GM19463 (cell line): Measurements from ENCODE around the gene MAN1B1.

Source experiments
- ATAC-seq: cut with Tn5 transposase; IDR thresholded peaks from one replicate; pipeline ENCODE4 v1.9.1; 2021; ENCODE audit warnings: mild to moderate bottlenecking, moderate library complexity; ENCODE audit not compliant: unreplicated experiment

The MAN1B1 gene

GRCh38 chr9:137086531-137087408 lies at the start of gene MAN1B1:
TSS of gene MAN1B1 (plus strand) at chr9:137086985. CDS start at chr9:137087000, 15 bp downstream.
- peak; percentile 78 for ATAC-seq

GRCh38 chr9:137037035-137037434 lies 49.8 kb upstream of the MAN1B1 start:
- ATAC-seq: no peak

DNA sequence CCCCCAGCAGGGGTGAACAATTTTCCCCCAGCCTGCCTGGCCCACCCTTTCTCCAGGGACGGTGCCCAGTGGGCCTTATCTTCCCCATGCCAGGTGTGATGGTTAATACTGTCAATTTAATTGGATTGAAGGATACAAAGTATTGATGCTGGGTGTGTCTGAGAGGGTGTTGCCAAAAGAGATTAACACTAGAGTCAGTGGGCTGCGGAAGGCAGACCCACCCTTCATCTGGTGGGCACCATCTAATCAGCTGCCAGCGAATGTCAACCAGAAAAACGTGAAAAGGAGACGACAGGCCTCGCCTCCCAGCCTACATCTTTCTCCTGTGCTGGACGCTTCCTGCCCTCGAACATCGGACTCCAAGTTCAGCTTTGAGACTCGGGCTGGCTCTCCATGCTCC lies 49.3 kb upstream of the MAN1B1 start:
- ATAC-seq: no peak

DNA sequence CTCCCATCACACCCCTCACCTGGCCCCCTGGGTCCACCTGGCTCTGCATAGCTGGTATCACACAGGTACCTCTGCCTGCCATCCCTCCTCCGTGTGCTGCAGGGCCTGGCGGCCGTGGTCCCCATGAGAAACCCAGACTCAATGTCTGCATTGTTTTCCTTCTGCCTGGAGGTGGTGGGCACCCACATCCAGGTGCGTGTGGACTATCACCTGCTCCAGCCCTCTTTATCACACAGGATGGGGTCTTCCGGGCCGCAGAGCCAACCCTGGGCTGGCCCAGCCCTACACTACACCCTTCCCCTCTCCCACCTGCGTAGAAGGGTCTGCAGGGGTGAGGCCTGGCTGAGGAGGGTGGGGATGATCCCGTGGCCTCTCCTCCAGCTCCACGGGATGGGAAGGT lies 47.9 kb upstream of the MAN1B1 start:
- no peak for ATAC-seq

- ATAC-seq: no peak
Observed at GRCh38 chr9:137039611-137040366, 47.0 kb upstream of the MAN1B1 start.

DNA sequence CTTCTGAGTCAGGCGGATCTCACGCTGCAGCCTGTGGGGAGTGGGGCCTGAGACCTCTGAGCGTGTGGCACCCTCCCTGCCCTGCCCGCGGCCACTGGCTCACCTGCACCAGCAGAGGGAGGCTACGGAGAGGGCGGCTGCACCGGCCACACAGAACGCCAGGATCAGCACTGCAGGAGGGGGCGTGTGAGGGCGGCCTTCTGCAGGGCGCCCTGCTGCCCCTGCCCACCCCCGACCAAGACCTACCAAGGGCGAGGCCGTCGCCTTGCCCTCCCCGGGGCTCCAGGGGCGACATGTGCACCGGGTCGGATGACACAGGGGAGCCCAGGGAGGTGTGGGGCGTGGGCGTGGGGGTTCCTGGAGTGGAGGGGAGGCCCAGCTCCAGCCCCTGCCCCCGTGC lies 46.2 kb upstream of the MAN1B1 start:
- no peak for ATAC-seq

GRCh38 chr9:137041124-137041523 lies 45.7 kb upstream of the MAN1B1 start:
- no peak for ATAC-seq

- no peak for ATAC-seq
Observed at GRCh38 chr9:137042751-137043727, 43.7 kb upstream of the MAN1B1 start.

DNA sequence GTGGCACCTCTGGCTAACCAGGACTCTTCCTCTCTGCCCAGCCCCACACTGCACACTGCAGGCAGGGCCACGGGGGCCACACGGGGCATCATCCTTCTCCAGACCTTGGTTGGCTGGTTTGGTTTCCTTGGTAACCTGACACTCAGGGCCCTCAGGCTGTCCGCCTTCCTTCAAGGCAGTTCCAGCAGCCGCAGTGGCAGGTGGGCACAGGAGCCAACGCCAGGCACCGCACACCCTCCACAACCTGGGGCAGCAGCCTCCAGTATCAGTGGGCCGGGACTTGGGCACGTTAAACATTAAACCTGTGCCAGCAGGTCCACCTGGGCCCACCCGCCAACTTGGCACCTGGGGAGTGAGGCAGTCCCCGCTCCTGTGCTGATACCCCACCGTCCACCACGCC lies 42.7 kb upstream of the MAN1B1 start:
- no peak for ATAC-seq

GRCh38 chr9:137044502-137045177 lies 42.1 kb upstream of the MAN1B1 start:
- ATAC-seq: no peak

DNA sequence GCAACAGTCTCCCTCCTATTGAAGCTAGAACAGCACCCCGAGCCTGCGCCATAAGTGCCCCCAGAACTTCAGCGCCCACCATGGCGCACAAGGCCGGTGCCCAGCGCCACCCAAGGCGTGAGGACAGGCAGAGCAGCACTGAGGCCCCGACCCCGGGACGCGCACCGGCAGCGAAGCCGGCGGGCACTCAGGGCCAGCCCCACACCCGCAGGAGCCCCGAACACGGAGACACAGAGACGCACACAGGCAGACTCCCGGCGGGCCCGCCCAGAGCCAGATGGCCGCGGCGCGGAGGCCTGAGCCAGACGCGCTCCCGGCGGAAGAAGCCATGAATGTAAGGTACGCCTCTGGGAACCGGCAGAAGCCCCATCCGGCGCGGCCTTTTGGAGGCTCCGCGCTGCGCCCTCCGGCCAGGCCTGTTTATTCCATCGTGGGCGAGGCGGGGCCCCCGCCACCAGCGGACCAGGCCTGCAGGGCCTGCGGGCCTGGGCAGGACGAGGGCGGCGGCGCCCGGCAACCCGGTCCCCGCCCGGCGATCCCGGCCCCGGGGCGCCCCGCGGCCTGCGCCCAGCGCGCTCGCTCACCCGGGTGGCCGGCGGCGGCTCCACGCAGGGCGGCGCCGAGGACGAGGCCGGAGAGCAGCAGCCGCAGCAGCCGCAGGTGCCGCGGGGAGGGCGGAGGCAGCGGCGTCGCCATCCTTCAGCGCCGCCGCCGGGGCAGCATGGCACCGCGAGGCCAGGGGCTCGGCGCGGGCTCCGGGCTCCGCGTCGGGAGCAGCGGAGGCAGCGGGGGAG lies 41.3 kb upstream of the MAN1B1 start:
- no peak for ATAC-seq

DNA sequence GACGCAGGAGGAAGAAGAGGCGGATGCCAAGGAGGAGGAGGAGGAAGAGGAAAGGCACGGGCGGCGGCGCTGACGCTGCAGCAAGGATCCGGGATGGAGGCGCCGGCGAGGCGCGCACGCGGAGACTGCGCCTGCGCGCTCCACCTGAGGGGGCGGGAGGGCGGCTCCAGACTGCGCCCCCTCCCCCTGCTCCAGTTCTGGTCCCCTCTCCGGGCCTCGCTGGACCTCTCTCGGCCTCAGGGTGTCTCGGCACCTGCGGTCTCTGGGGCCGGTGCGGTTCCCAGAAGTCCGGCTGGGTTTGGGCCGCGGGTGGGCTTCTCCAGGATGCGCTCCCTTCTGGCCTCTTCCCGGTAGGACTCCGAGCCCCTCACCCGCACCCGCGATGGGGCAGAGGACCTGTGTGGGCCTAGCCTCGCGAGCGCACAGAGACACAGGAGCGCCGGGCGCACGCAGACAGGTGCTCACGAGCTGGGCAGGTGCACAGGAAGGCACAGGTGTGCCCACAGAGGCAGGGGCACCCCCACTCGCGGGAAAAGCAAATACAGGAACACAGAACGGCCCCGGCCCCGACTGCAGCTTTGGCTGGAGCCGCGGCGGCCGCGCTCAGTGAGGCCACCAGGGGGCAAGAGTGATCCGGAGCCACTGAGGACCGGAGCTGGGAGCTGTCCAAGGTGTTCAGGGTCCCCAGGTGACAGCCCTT lies 40.5 kb upstream of the MAN1B1 start, which contains the start of gene NPDC1:
TSS of gene NPDC1 (minus strand) at position 90 of the 700 bp plus-strand sequence. CDS start 188 bp downstream, outside the sequence.
- peak; percentile 41 for ATAC-seq

DNA sequence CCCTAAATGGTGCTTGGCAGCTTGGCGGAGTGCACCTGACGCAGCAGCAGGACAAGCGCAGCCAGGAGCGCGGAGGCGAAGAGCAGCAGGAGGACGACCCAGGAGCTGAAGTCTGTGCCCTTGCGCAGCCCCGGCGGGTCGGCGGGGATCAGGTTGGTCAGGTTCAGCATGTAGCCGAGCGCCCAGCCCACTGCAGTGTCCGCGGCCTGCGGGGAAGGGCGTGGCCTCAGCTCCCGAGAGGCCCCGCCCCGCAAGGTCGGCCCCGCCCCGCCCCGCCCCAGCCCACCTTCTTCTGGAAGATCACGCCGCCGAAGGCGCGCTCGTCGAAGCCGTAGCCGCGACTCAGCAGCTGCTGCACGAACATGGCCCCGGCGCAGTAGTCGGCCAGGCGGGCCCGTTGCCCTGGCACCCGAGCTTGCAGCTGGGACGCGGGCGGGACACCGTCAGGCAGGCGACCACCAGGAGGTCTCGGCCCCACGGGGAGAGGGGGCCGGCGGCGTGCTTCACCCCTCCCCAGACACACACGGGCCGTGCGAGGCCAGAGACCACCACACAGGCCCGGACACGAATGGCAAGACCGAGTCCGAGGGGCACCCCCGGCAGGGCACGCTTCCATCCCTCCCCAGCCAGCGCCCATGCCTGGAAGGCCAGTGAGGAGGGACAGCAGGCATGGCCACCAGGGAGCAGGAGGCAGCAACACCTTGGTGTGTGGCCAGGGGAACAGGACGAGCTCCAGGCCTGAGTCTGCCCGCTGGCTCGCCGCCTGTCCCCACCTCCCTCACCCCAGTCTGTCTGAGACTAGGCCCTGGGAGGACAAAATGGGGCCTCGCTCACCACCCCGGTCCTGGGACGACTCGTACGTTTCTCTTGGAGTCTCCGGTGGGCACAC lies 37.9 kb upstream of the MAN1B1 start:
- ATAC-seq: no peak

- no peak for ATAC-seq
Observed at GRCh38 chr9:137049544-137050449, 37.0 kb upstream of the MAN1B1 start.

- no peak for ATAC-seq
Observed at GRCh38 chr9:137050570-137050969, 36.2 kb upstream of the MAN1B1 start.

DNA sequence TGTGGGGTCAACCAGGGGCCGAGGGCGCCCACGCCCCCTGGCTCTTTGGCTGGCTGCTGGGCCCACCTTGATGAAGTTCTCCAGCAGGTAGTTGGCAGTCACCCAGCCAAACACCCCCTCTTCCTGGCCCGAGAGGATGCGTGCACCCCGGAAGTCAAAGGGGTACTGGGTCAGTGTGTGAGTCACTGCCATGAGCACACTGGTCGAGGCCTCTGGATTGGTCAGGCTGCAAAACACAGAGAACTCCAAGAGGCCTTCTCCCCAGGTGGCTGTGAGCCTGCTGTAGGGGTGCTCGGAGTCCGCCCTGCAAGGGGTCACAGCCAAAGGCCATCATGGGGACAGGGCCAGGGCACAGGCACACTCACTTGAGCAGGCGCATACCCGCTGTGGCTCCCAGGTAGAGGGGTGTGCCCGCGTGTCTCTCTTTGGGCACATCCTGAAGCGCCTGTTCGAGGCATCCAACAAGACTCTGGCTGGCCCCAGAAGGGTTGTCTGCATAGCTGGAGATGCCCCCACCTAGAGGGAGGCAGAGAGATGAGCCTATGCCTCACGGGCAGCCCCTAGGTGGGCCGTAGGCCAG lies 35.5 kb upstream of the MAN1B1 start:
- ATAC-seq: no peak
